CD4-positive, alpha-beta memory T cell (primary cell): ENCODE data around the gene ADAMTSL1. TPM values are rescaled to one million over a fixed set of nuclear protein-coding genes. Genes with fewer than 3 reads are reported as not detected.

Source experiments
- CTCF ChIA-PET: fragments of 350-600 bp; sonication (Branson Sonifier 250); formaldehyde crosslinking; loops from one replicate; lab custom pipeline; 2021; ENCODE audit warnings: inconsistent platforms; ENCODE audit not compliant: partially characterized antibody; lab: Charles Lee
- POLR2A ChIA-PET: fragments of 350-600 bp; sonication (Branson Sonifier 250); formaldehyde crosslinking; loops from one replicate; lab custom pipeline; 2021; ENCODE audit not compliant: partially characterized antibody; lab: Charles Lee
- DNase-seq, 5 donors: peaks; one replicate each; pipeline versions ENCODE4 v3.0.0 to v3.0.0-alpha.2; 2020 to 2022; ENCODE audit warnings: mixed read lengths in 1 of 5
- H3K27ac ChIP-seq: one replicate; pipeline ENCODE4 v1.7.0; 2013; ENCODE audit warnings: low read depth, low read length
- H3K27me3 ChIP-seq: 2 replicates; pipeline ENCODE4 v1.7.0; 2013; ENCODE audit warnings: mild to moderate bottlenecking, low read length, moderate library complexity; ENCODE audit not compliant: insufficient read depth
- H3K36me3 ChIP-seq: 2 replicates; pipeline ENCODE4 v1.7.0; 2013; ENCODE audit warnings: mild to moderate bottlenecking, low read length, moderate library complexity; ENCODE audit not compliant: insufficient read depth
- H3K4me1 ChIP-seq: 2 replicates; pipeline ENCODE4 v1.7.0; 2013; ENCODE audit warnings: mild to moderate bottlenecking, low read length, moderate library complexity; ENCODE audit not compliant: insufficient read depth
- H3K4me3 ChIP-seq, 2 donors: one replicate each; pipeline ENCODE4 v1.7.0; 2013; ENCODE audit warnings: low read length in 2 of 2, mild to moderate bottlenecking in 1 of 2
- H3K9me3 ChIP-seq, 2 donors: one replicate each; pipeline ENCODE4 v1.7.0; 2013; ENCODE audit warnings: low read length in 2 of 2, control low read depth in 1 of 2; ENCODE audit not compliant: control insufficient read depth in 1 of 2
- H3K27ac Mint-ChIP-seq, 7 donors: one replicate each; pipeline ENCODE4 v1.8.0; 2020 to 2021; ENCODE audit warnings: mixed read lengths in 7 of 7, mild to moderate bottlenecking in 6 of 7, inconsistent platforms in 3 of 7, moderate library complexity in 3 of 7
- H3K27me3 Mint-ChIP-seq, 2 donors: one replicate each; pipeline ENCODE4 v1.8.0; 2020 to 2021; ENCODE audit warnings: mixed read lengths in 2 of 2
- H3K36me3 Mint-ChIP-seq, 2 donors: one replicate each; pipeline ENCODE4 v1.8.0; 2020 to 2021; ENCODE audit warnings: mixed read lengths in 2 of 2, inconsistent platforms in 1 of 2, mild to moderate bottlenecking in 1 of 2
- H3K4me1 Mint-ChIP-seq, 4 donors: one replicate each; pipeline ENCODE4 v1.8.0; 2020 to 2021; ENCODE audit warnings: mixed read lengths in 4 of 4, mild to moderate bottlenecking in 1 of 4
- H3K4me3 Mint-ChIP-seq, 8 donors: one replicate each; pipeline ENCODE4 v1.8.0; 2020 to 2021; ENCODE audit warnings: mixed read lengths in 8 of 8, mild to moderate bottlenecking in 7 of 8, moderate library complexity in 6 of 8, inconsistent platforms in 3 of 8
- H3K9me3 Mint-ChIP-seq, 8 donors: one replicate each; pipeline ENCODE4 v1.8.0; 2020 to 2021; ENCODE audit warnings: mixed read lengths in 8 of 8, mild to moderate bottlenecking in 5 of 8, inconsistent platforms in 3 of 8, moderate library complexity in 1 of 8
- intact Hi-C: fragments of 100-400 bp; cut with micrococcal nuclease; formaldehyde crosslinking; loops from one replicate; pipeline ENCODE4 v1.15.1; 2023
- polyA plus RNA-seq, 2 donors: library from polyadenylated mRNA; unstranded; fragments of 300-500 nt; fragmentation: Illumina TruSeq; gene quantifications; one replicate each; pipeline ENCODE4 v1.2.3, GENCODE V29; 2021
- total RNA-seq, 2 experiments: library from RNA; stranded (reverse); gene quantifications; one replicate each; pipeline ENCODE4 v1.2.3, GENCODE V29; 2021

Gene ADAMTSL1
- total and polyA plus RNA-seq, 4 experiments from 2014 or later = not detected

DNA sequence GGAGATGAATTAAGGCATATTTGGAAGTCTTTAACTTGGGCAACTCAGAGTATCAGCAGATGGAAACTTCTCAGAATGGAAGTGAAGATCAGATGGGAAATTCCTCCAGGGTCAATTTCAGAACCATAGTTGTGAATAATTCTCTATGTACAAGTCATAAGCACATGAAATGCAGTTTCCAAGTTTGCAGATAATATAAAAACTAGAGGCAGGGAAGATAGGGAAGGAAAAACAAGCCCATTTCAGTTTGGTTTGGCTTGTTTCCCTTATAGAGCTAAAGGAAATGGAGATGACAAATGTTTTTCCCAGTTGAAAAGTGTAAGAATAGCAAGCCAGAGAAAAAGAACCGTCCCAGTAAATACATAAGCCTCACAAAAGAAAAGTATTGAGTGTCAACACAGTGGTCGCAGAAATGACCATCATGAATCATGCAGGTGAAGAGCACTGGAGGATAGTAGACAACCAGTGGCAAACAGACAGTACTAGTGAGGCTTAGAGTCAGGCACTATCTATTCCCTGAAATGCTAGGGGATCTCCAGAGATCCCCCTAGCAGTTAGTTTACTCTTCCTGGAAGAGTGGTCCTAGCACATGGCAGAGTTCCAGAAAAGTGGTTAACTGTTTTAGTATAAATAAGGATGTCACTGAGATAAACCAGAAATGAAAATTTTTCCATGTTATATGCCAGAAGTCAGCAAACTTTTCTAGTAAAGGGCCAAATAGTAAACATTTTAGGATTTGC is 313.1 kb downstream of the ADAMTSL1 start:
- Histone ChIP-seq H3K27ac (no peak overlapping the region), H3K36me3 (no peaks in the 10 kb centered on the region), H3K9me3 (no peaks in the 10 kb centered on the region), H3K4me1 (no peaks in the 10 kb centered on the region), H3K4me3 (no peak overlapping the region), H3K27me3 (no peaks in the 10 kb centered on the region)
- peaks cover 0 to 2% (median 0%) of the 10 kb centered on the region in 8 donors for H3K9me3 Mint-ChIP-seq
- peaks cover 3 to 6% of the 10 kb centered on the region in 2 donors for H3K27me3 Mint-ChIP-seq
- no peak overlapping the region for H3K4me3 Mint-ChIP-seq
- no peak overlapping the region for H3K27ac Mint-ChIP-seq
- no peaks in the 10 kb centered on the region for H3K4me1 Mint-ChIP-seq
- intact Hi-C loops = no loop called here
- no peaks in the 10 kb centered on the region for H3K36me3 Mint-ChIP-seq
- DNase-seq = no peak
- ChIA-PET POLR2A (no interaction called here), CTCF (interaction anchor here (0.6 kb wide), 1 partner anchor 988 kb away, joined by 3 read pairs; no protein-coding TSS in a partner anchor)

GRCh38 chr9:18788256-18788655 is 314.3 kb downstream of the ADAMTSL1 start:
- DNase-seq = no peak
- Histone ChIP-seq H3K9me3 (no peaks in the 10 kb centered on the region), H3K4me1 (no peaks in the 10 kb centered on the region), H3K27me3 (no peaks in the 10 kb centered on the region), H3K27ac (no peak overlapping the region), H3K36me3 (no peaks in the 10 kb centered on the region), H3K4me3 (no peak overlapping the region)
- H3K4me3 Mint-ChIP-seq = no peak overlapping the region
- no peaks in the 10 kb centered on the region for H3K4me1 Mint-ChIP-seq
- no peak overlapping the region for H3K27ac Mint-ChIP-seq
- H3K27me3 Mint-ChIP-seq = peaks cover 0 to 2% of the 10 kb centered on the region in 2 donors
- POLR2A ChIA-PET = no interaction called here
- H3K9me3 Mint-ChIP-seq = peaks cover 0 to 2% (median 0%) of the 10 kb centered on the region in 8 donors
- H3K36me3 Mint-ChIP-seq = no peaks in the 10 kb centered on the region
- CTCF ChIA-PET = no interaction called here
- intact Hi-C loops = no loop called here

DNA sequence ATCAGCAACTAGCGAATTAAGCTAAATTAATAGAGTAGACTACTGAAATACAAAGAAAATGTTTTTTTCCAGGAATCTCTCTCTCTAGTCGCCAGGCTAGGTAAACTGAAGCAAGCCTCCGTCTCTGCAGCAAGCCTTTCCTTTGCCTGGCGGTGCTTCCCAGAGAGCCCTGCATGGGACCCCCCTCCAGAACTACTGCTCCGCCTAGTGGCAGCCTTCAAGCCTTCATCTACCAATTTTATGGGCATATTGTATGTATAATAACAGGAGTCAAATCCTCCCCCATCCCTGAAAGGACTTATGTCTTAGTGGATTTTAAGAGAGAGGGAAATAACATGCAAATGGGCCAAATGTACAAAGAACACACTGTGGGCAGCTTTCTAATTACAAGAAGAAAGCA is 317.1 kb downstream of the ADAMTSL1 start:
- no peak overlapping the region for H3K27ac ChIP-seq
- H3K4me1 ChIP-seq = no peaks in the 10 kb centered on the region
- Mint-ChIP-seq H3K4me1 (no peaks in the 10 kb centered on the region), H3K27ac (no peak overlapping the region), H3K27me3 (peaks cover 2% of the 10 kb centered on the region in 2 donors), H3K9me3 (peaks cover 0 to 2% (median 0%) of the 10 kb centered on the region in 8 donors), H3K4me3 (no peak overlapping the region), H3K36me3 (no peaks in the 10 kb centered on the region)
- DNase-seq = no peak
- no peak overlapping the region for H3K4me3 ChIP-seq
- intact Hi-C loops = no loop called here
- no peaks in the 10 kb centered on the region for H3K36me3 ChIP-seq
- ChIA-PET POLR2A (no interaction called here), CTCF (no interaction called here)
- H3K9me3 ChIP-seq = no peaks in the 10 kb centered on the region
- H3K27me3 ChIP-seq = no peaks in the 10 kb centered on the region

DNA sequence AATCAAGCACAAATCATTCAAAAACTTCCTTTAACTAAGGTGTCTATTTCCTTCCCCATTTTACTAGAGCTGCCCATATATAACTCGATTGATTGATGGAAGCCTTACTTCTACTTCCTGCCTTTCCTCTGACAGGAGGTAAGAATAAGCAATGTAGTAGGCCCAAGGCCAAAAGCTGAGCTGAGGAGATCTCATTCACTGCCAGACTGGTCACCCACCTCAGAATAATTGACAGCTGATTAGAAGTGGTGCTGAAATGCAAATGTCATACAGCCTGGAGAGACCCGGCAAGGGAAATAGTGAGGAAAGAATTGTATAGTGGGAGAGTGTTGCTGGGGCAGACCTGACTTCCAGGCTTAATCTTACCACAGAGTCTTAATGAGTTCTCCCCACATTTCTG is 319.2 kb downstream of the ADAMTSL1 start:
- Mint-ChIP-seq H3K4me1 (no peaks in the 10 kb centered on the region), H3K27ac (no peak overlapping the region), H3K9me3 (peaks cover 0 to 2% (median 0%) of the 10 kb centered on the region in 8 donors), H3K4me3 (no peak overlapping the region), H3K27me3 (peaks cover 4 to 5% of the 10 kb centered on the region in 2 donors), H3K36me3 (no peaks in the 10 kb centered on the region)
- ChIA-PET POLR2A (no interaction called here), CTCF (no interaction called here)
- H3K27ac ChIP-seq = no peak overlapping the region
- H3K4me3 ChIP-seq = no peak overlapping the region
- no peak for DNase-seq
- H3K36me3 ChIP-seq = no peaks in the 10 kb centered on the region
- H3K4me1 ChIP-seq = no peaks in the 10 kb centered on the region
- no peaks in the 10 kb centered on the region for H3K27me3 ChIP-seq
- intact Hi-C loops = no loop called here
- no peaks in the 10 kb centered on the region for H3K9me3 ChIP-seq

DNA sequence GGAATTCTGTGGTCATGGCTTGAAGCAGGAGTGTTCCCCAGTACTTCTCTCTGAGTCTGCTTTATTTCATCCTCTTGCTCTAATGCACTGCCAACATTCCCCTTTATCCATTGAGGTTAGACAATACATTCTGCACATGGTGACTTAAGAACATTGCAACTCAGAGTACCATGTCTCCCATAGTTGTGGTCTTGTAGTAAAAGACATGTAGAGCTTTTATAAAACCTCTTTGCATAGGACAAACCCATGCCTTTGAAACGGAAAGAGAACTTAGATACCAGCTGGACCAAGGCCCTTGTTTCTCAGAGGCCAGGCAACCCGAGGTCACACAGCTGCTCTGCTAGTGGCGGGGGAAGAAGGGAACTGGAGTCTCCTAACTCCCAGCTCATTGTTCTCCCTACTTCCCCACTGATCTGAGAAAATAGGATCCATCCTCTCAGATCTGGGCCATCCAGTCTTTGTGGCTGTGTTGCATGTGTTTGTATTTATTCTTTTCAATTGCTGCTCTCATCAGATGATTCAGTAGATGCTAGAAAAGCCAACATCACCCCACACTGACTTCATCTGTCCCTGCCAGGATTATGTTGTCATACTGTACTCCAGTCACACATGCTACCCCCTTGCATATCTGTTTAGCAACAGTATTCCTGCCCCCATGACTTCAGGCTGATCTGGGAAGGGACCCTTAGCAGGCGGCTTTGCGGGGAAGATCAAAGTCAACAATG is 322.2 kb downstream of the ADAMTSL1 start:
- Mint-ChIP-seq H3K36me3 (no peaks in the 10 kb centered on the region), H3K4me3 (no peak overlapping the region), H3K27me3 (peaks cover 4 to 9% of the 10 kb centered on the region in 2 donors), H3K27ac (no peak overlapping the region), H3K9me3 (no peaks in the 10 kb centered on the region), H3K4me1 (no peaks in the 10 kb centered on the region)
- ChIA-PET CTCF (no interaction called here), POLR2A (no interaction called here)
- H3K4me1 ChIP-seq = no peaks in the 10 kb centered on the region
- H3K27ac ChIP-seq = no peak overlapping the region
- no peaks in the 10 kb centered on the region for H3K9me3 ChIP-seq
- no peaks in the 10 kb centered on the region for H3K27me3 ChIP-seq
- no peaks in the 10 kb centered on the region for H3K36me3 ChIP-seq
- DNase-seq = no peak
- H3K4me3 ChIP-seq = no peak overlapping the region
- intact Hi-C loops = no loop called here

- Mint-ChIP-seq H3K27me3 (peaks cover 6 to 10% of the 10 kb centered on the region in 2 donors), H3K36me3 (no peaks in the 10 kb centered on the region), H3K9me3 (peaks cover 0 to 6% (median under 1%) of the 10 kb centered on the region in 8 donors), H3K27ac (no peak overlapping the region), H3K4me1 (no peaks in the 10 kb centered on the region), H3K4me3 (no peak overlapping the region)
- H3K4me3 ChIP-seq = no peak overlapping the region
- ChIA-PET CTCF (no interaction called here), POLR2A (no interaction called here)
- no peaks in the 10 kb centered on the region for H3K9me3 ChIP-seq
- H3K4me1 ChIP-seq = no peaks in the 10 kb centered on the region
- no peaks in the 10 kb centered on the region for H3K27me3 ChIP-seq
- H3K27ac ChIP-seq = no peak overlapping the region
- DNase-seq = no peak
- H3K36me3 ChIP-seq = no peaks in the 10 kb centered on the region
- intact Hi-C loops = no loop called here
Measured at GRCh38 chr9:18796696-18797270, 322.8 kb downstream of the ADAMTSL1 start.

DNA sequence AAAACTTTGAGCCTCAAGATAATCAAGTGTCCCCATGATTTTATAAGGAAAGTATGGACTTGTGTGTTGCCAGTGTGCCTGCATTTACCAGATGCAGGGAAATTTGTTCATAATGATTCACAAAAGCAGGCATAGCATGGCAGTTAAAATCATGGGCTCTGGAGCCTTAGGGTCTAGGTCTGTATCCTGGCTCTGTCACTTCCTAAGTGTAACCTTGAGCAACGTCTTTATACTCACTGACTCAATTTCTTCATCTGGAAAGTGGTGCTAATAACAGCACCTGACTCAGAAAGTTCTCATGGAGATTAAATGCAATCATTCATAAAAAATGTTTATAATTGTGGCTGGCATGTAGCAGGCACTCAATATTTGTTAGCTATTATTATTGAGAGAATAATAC is 324.2 kb downstream of the ADAMTSL1 start:
- no peak overlapping the region for H3K4me3 ChIP-seq
- POLR2A ChIA-PET = no interaction called here

More for the DNA sequence above, 324.2 kb downstream of the ADAMTSL1 start:
- Histone ChIP-seq H3K27ac (no peak overlapping the region), H3K4me1 (no peaks in the 10 kb centered on the region), H3K27me3 (no peaks in the 10 kb centered on the region), H3K9me3 (no peaks in the 10 kb centered on the region), H3K36me3 (no peaks in the 10 kb centered on the region)
- intact Hi-C loops = no loop called here
- Mint-ChIP-seq H3K4me3 (no peak overlapping the region), H3K9me3 (peaks cover 0 to 6% (median under 1%) of the 10 kb centered on the region in 8 donors), H3K4me1 (no peaks in the 10 kb centered on the region), H3K36me3 (no peaks in the 10 kb centered on the region), H3K27ac (no peak overlapping the region), H3K27me3 (peaks cover 6 to 10% of the 10 kb centered on the region in 2 donors)
- no peak for DNase-seq
- CTCF ChIA-PET = no interaction called here
